Neuronal stem cell (in vitro differentiated cells): ENCODE data around the gene TM4SF1.

Source experiments
- DNase-seq: peaks from one replicate; pipeline ENCODE4 v3.0.0-alpha.2; 2013; ENCODE audit warnings: low spot score
- H2AFZ ChIP-seq: one replicate; pipeline ENCODE4 v1.6.1; 2013; ENCODE audit warnings: mild to moderate bottlenecking, low read length, inconsistent platforms
- H2AK5ac ChIP-seq: 2 replicates; pipeline ENCODE4 v1.6.1; 2013; ENCODE audit warnings: low read depth, mild to moderate bottlenecking, inconsistent platforms, low read length, moderate library complexity, mixed read lengths
- H2BK120ac ChIP-seq: 2 replicates; pipeline ENCODE4 v1.6.1; 2013; ENCODE audit warnings: low read depth, mild to moderate bottlenecking, inconsistent platforms, low read length, moderate library complexity, mixed read lengths
- H2BK12ac ChIP-seq: one replicate; pipeline ENCODE4 v1.6.1; 2013; ENCODE audit warnings: low read length, inconsistent platforms
- H2BK15ac ChIP-seq: 2 replicates; pipeline ENCODE4 v1.6.1; 2013; ENCODE audit warnings: mild to moderate bottlenecking, low read length, inconsistent platforms, mixed read lengths
- H2BK5ac ChIP-seq: one replicate; pipeline ENCODE4 v1.6.1; 2013; ENCODE audit warnings: inconsistent platforms, mild to moderate bottlenecking, low read length, moderate library complexity
- H3K14ac ChIP-seq: one replicate; pipeline ENCODE4 v1.6.1; 2013; ENCODE audit warnings: low read length, inconsistent platforms
- H3K18ac ChIP-seq: 2 replicates; pipeline ENCODE4 v1.6.1; 2013; ENCODE audit warnings: low read length, inconsistent platforms
- H3K23ac ChIP-seq: 2 replicates; pipeline ENCODE4 v1.6.1; 2013; ENCODE audit warnings: low read depth, mild to moderate bottlenecking, mixed read lengths, low read length, inconsistent platforms; ENCODE audit not compliant: poor library complexity
- H3K27ac ChIP-seq: replicated peaks from 3 replicates; pipeline ENCODE4 v1.5.1; 2013; ENCODE audit warnings: low read length, inconsistent platforms
- H3K27me3 ChIP-seq, 3 experiments: 2 replicates each; pipeline ENCODE4 v1.6.1; 2013; ENCODE audit warnings: low read length in 3 of 3, mild to moderate bottlenecking in 2 of 3, inconsistent platforms in 1 of 3, low read depth in 1 of 3, mixed read lengths in 1 of 3, moderate library complexity in 1 of 3; ENCODE audit not compliant: control insufficient read depth in 3 of 3, insufficient read depth in 3 of 3
- H3K36me3 ChIP-seq, 2 donors: replicated peaks in 1 of 2; 2 replicates each; pipeline ENCODE4 v1.6.1; 2013; ENCODE audit warnings: low read length in 2 of 2; ENCODE audit not compliant: control insufficient read depth in 2 of 2, insufficient read depth in 2 of 2
- H3K4ac ChIP-seq: 2 replicates; pipeline ENCODE4 v1.6.1; 2013; ENCODE audit warnings: inconsistent platforms, mild to moderate bottlenecking, low read length, moderate library complexity
- H3K4me1 ChIP-seq, 2 donors: 1 replicate in 1 of 2; 2 replicates in 1 of 2; pipeline ENCODE4 v1.6.1; 2013; ENCODE audit warnings: low read length in 2 of 2, low read depth in 1 of 2; ENCODE audit not compliant: control insufficient read depth in 2 of 2, insufficient read depth in 1 of 2
- H3K4me2 ChIP-seq: one replicate; pipeline ENCODE4 v1.6.1; 2013; ENCODE audit warnings: mild to moderate bottlenecking, low read length, inconsistent platforms; ENCODE audit not compliant: insufficient read depth, poor library complexity, severe bottlenecking
- H3K4me3 ChIP-seq, 2 donors: 2 replicates each; pipeline ENCODE4 v1.5.1; 2013; ENCODE audit warnings: low read length in 2 of 2, mild to moderate bottlenecking in 2 of 2, inconsistent platforms in 1 of 2, moderate library complexity in 1 of 2
- H3K79me1 ChIP-seq: one replicate; pipeline ENCODE4 v1.6.1; 2013; ENCODE audit warnings: low read depth, mild to moderate bottlenecking, inconsistent platforms, low read length, moderate library complexity
- H3K9ac ChIP-seq: one replicate; pipeline ENCODE4 v1.6.1; 2013; ENCODE audit warnings: mild to moderate bottlenecking, low read depth, low read length, inconsistent platforms; ENCODE audit not compliant: poor library complexity
- H3K9me3 ChIP-seq, 2 donors: replicated peaks in 1 of 2; 2 replicates each; pipeline versions ENCODE3 to v1.6.1; 2013; ENCODE audit warnings: low read length in 2 of 2, mild to moderate bottlenecking in 2 of 2, inconsistent platforms in 1 of 2, low read depth in 1 of 2, mixed read lengths in 1 of 2, moderate library complexity in 1 of 2; ENCODE audit not compliant: control insufficient read depth in 2 of 2, insufficient read depth in 1 of 2
- H4K8ac ChIP-seq: one replicate; pipeline ENCODE4 v1.6.1; 2013; ENCODE audit warnings: low read depth, mild to moderate bottlenecking, inconsistent platforms, low read length, moderate library complexity
- H4K91ac ChIP-seq: one replicate; pipeline ENCODE4 v1.6.1; 2013; ENCODE audit warnings: low read length, low read depth, mild to moderate bottlenecking, inconsistent platforms; ENCODE audit not compliant: poor library complexity
- WGBS, 2 donors: extraction: QIAGEN DNeasy Blood & Tissue Kit; methylation state at CpG; one replicate each; pipeline ENCODE4 v1.1.7; 2013; ENCODE audit warnings: missing lambda C conversion rate in 2 of 2, mixed read lengths in 1 of 2; ENCODE audit not compliant: insufficient read length in 2 of 2, insufficient replicate concordance in 1 of 2; ENCODE audit errors: extremely low coverage in 2 of 2; 5-methylcytosine and 5-hydroxymethylcytosine counted together

TM4SF1 gene

DNA sequence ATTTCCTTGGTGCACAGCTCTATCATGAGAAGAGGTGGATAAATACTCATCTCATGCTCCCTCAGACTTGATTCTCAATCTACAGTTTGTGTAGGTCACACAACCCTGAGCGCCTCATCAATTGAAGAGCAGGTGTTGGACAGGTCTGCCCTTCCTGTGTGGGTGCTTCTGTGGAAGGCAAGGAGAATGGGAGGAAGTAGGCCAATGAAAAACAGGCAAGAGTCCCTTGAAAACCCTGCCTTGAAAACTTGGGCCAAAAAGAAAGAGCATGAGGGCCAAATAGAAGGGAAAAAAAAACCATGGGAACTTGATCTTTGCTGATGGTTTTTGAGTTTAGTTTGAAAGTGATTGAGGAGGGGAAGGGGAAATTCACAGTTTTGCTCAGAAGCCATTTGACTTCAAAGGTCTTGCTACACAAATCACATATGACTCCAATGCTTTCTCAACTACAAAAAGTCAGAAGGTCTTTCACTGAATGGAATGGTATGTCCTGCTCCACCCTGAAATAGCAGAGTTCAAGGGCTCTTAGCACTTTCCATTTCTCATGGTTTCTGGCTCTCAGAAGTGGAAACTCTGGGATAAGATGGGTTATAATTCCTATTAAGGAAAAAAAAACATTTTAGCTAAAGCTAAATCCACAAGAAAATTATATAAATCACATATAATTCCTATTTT lies 37.2 kb upstream of the TM4SF1 start:
- Histone ChIP-seq H3K4me3 (no peak overlapping the region), H2BK120ac (no peak overlapping the region), H3K4me2 (no peak overlapping the region), H3K9me3 (no peaks in the 10 kb centered on the region), H3K23ac (no peak overlapping the region), H3K9ac (no peak overlapping the region), H3K79me1 (no peaks in the 10 kb centered on the region), H2BK12ac (no peak overlapping the region), H3K27me3 (no peaks in the 10 kb centered on the region), H2BK15ac (no peak overlapping the region), H3K18ac (no peak overlapping the region), H3K4me1 (no peaks in the 10 kb centered on the region), H2BK5ac (no peak overlapping the region), H2AFZ (no peak overlapping the region), H3K36me3 (no peaks in the 10 kb centered on the region), H3K27ac (no peak overlapping the region), H4K91ac (no peak overlapping the region), H4K8ac (no peak overlapping the region), H2AK5ac (no peak overlapping the region), H3K14ac (no peak overlapping the region), H3K4ac (no peak overlapping the region)
- DNase-seq: no peak
- WGBS, 2 donors: no CpG with 5 or more reads among the region's 1 CpG

DNA sequence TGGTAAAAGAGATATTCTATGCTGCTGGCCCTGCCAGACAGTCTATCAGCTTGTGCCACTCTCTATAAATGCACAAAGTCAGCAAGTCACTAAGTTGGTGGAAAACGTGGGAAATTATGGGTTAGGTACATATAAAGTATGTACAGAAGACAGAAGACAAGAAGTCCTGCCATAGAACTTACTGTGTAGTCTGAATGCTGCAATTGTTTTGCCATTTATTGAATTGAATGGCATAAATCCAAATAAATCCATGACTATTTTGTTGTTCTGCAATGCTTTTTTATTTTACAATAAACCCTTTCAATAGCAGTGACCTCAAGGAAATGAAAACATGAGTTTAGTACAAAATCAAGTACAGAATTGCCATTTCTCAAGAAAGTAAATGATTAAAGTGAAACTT lies 34.1 kb upstream of the TM4SF1 start:
- H3K9me3 ChIP-seq: no peaks in the 10 kb centered on the region
- no peak overlapping the region for H3K23ac ChIP-seq
- no peak overlapping the region for H3K9ac ChIP-seq
- H2BK120ac ChIP-seq: no peak overlapping the region
- no peak overlapping the region for H2AK5ac ChIP-seq
- H4K91ac ChIP-seq: no peak overlapping the region
- H3K14ac ChIP-seq: no peak overlapping the region
- H3K36me3 ChIP-seq: no peaks in the 10 kb centered on the region
- H4K8ac ChIP-seq: no peak overlapping the region
- no peak for DNase-seq
- H3K79me1 ChIP-seq: no peaks in the 10 kb centered on the region
- no peak overlapping the region for H2AFZ ChIP-seq
- no peak overlapping the region for H2BK15ac ChIP-seq
- H3K4me2 ChIP-seq: no peak overlapping the region
- H3K18ac ChIP-seq: no peak overlapping the region
- H3K4me3 ChIP-seq: no peak overlapping the region
- peaks cover 0 to 6% (median 0%) of the 10 kb centered on the region in 3 experiments for H3K27me3 ChIP-seq
- H3K4ac ChIP-seq: no peak overlapping the region
- H3K27ac ChIP-seq: no peak overlapping the region
- H2BK12ac ChIP-seq: no peak overlapping the region
- H2BK5ac ChIP-seq: no peak overlapping the region
- no CpG with 5 or more reads among the region's 1 CpG for WGBS, 2 donors
- H3K4me1 ChIP-seq: no peaks in the 10 kb centered on the region

DNA sequence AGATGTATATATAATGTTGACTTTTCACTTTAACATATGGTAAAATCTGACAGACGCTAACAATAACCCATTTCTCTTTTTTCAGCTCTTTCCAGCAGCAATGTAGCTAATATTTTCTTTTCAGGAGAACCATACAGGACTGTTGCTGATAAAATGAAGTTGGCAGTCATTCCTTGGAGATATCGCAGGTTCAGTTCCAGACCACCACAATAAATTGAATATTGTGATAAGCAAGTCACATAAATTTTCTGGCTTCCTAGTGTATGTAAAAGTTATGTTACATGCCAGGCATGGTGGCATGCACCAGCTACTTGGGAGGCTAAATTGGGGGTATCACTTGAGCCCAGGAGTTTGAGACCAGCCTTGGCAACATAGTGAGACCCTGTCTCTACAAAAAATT lies 31.9 kb upstream of the TM4SF1 start:
- Histone ChIP-seq H4K8ac (no peak overlapping the region), H2AK5ac (no peak overlapping the region), H3K4ac (no peak overlapping the region), H3K18ac (no peak overlapping the region), H3K14ac (no peak overlapping the region), H2BK5ac (no peak overlapping the region), H2BK15ac (no peak overlapping the region), H3K9me3 (no peaks in the 10 kb centered on the region), H3K79me1 (no peaks in the 10 kb centered on the region), H3K4me2 (no peak overlapping the region), H3K27ac (no peak overlapping the region), H2BK120ac (no peak overlapping the region), H3K36me3 (no peaks in the 10 kb centered on the region), H3K27me3 (peaks cover 0 to 6% (median 0%) of the 10 kb centered on the region in 3 experiments), H2BK12ac (no peak overlapping the region), H3K4me3 (no peak overlapping the region), H4K91ac (no peak overlapping the region), H3K23ac (no peak overlapping the region), H3K9ac (no peak overlapping the region), H2AFZ (no peak overlapping the region), H3K4me1 (no peaks in the 10 kb centered on the region)
- no CpG with 5 or more reads among the region's 2 CpGs for WGBS, 2 donors
- no peak for DNase-seq

DNA sequence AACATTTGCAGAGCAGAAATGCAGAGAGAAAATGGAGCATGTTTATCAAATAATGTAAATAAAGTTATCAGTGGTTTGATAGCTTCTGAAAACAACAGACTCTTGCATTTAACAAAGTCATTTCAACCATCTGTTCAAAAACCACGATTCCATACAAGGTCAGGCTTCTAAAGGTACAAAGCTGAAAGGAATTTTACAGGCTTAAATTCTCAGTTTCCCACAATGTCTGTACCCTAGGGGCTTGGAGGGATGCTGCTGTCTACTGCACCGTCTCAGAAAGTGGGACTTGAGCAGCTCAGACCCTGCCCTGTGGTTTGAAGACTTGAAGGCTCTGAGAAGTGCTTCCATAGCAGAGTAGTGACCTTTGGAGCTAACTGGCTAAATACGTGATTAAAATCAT lies 30.4 kb upstream of the TM4SF1 start:
- Histone ChIP-seq H3K4me2 (no peak overlapping the region), H3K79me1 (no peaks in the 10 kb centered on the region), H3K9me3 (no peaks in the 10 kb centered on the region), H2BK12ac (no peak overlapping the region), H3K36me3 (no peaks in the 10 kb centered on the region), H4K91ac (no peak overlapping the region), H2AK5ac (no peak overlapping the region), H3K18ac (no peak overlapping the region), H2AFZ (no peak overlapping the region), H3K14ac (no peak overlapping the region), H3K4me3 (no peak overlapping the region), H2BK120ac (no peak overlapping the region), H3K27ac (no peak overlapping the region), H3K23ac (no peak overlapping the region), H2BK5ac (no peak overlapping the region), H3K4ac (no peak overlapping the region), H3K27me3 (peaks cover 0 to 6% (median 0%) of the 10 kb centered on the region in 3 experiments), H4K8ac (no peak overlapping the region), H2BK15ac (no peak overlapping the region), H3K4me1 (no peaks in the 10 kb centered on the region), H3K9ac (no peak overlapping the region)
- WGBS, 2 donors: no CpG with 5 or more reads among the region's 3 CpGs
- DNase-seq: no peak
